Measurements from ENCODE around the gene SPRYD7. TPM values are rescaled to one million over a fixed set of nuclear protein-coding genes. Genes with fewer than 3 reads are reported as not detected.
"Not testable (repeated sequence)": the region's sequence is repeated elsewhere in the genome, so short reads cannot be mapped to it uniquely, and the experiment has no call there.

SPRYD7 gene
- total RNA-seq, 3 donors from 2014 or later (not counting 1 experiment from before 2014, with no cell fraction given), result 3.0 to 6.2 (median 4.4) TPM

DNA sequence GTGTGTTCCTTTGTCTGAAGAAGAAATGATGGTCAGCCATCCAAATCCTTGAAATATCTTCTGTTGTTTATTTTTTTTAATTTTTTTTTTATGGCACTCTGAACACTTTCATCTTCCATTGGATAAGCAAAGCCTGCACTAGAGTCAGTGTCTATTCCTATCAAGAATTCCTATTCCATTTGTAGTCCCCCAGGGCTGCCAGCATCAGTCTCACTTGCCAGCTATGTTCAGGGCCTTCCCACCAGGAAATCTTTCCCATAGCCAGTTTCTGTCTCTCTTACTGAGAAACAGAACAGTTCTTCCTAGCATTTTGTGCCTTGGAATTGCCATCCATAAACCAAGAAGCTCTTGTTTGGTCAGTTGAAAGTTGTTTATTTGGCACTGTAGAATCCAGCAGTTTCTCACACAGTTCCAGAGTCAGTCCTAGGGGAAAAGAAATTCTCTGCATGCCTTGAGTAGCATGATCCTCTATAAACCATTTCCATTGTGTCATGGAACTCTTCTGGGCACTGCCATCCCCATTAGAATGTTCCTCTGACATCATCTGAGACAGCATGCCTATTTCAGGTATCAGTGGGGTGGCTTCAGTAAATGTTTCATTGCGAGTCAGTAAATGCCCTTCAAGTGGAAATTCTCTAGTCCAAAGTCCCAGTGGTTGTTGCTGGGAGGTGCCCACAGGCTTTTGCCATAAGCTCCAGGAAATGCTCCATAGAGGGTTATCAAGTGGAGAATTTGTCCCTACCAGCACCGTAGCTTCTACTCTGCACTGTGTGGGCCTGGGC is 18.7 kb upstream of the SPRYD7 start:
- Mint-ChIP-seq H3K4me3 (no peak overlapping the region), H3K27ac (no peak overlapping the region), H3K36me3 (no peaks in the 10 kb centered on the region), H3K4me1 (no peaks in the 10 kb centered on the region), H3K9me3 (no peaks in the 10 kb centered on the region), H3K27me3 (ENCODE audit: low read depth in 2 of 2) (no peaks in the 10 kb centered on the region)
- no peaks in the 10 kb centered on the region for H3K27me3 ChIP-seq (ENCODE audit: control insufficient read depth, insufficient read depth, low read length)
- H3K36me3 ChIP-seq (ENCODE audit: control insufficient read depth, insufficient read depth, low read length), result no peaks in the 10 kb centered on the region
- TF ChIP-seq, protein P1, sequence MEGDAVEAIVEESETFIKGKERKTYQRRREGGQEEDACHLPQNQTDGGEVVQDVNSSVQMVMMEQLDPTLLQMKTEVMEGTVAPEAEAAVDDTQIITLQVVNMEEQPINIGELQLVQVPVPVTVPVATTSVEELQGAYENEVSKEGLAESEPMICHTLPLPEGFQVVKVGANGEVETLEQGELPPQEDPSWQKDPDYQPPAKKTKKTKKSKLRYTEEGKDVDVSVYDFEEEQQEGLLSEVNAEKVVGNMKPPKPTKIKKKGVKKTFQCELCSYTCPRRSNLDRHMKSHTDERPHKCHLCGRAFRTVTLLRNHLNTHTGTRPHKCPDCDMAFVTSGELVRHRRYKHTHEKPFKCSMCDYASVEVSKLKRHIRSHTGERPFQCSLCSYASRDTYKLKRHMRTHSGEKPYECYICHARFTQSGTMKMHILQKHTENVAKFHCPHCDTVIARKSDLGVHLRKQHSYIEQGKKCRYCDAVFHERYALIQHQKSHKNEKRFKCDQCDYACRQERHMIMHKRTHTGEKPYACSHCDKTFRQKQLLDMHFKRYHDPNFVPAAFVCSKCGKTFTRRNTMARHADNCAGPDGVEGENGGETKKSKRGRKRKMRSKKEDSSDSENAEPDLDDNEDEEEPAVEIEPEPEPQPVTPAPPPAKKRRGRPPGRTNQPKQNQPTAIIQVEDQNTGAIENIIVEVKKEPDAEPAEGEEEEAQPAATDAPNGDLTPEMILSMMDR (IDR thresholded peaks at IDR 0.05), result no peak
- intact Hi-C loops (cut with micrococcal nuclease), result no loop called here
- no peak for DNase-seq
- H3K27ac ChIP-seq (ENCODE audit: low read length), result no peak overlapping the region
- WGBS (ENCODE audit: insufficient coverage), result 88% methylated on average over 2 of the region's 2 CpGs
- H3K4me3 ChIP-seq (ENCODE audit: low read length), result no peak overlapping the region
- no peaks in the 10 kb centered on the region for H3K9me3 ChIP-seq (ENCODE audit: control insufficient read depth, insufficient read depth, low read length)
- no peaks in the 10 kb centered on the region for H3K4me1 ChIP-seq (ENCODE audit: control insufficient read depth, insufficient read depth, low read length)
- ATAC-seq, result no peak

DNA sequence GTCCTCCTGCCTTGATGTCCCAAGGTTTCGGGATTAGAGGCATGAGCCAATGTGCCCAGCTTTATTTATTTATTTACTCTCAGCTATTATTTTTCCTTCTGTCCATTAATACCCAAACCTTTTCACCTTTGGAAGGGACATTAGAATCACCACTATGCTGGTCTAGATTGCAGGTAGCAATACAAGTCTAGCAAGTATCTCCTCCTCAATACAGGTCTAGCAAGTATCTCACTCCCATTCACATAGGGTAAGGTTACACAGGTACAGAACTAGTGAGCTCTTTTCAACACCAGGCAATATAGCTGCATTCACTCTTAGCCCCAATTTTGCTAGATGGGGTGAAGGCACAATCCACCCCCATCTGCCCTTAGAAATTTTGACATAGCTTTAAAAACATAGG is 17.4 kb upstream of the SPRYD7 start:
- no peak overlapping the region for H3K27ac ChIP-seq (ENCODE audit: low read length)
- no peaks in the 10 kb centered on the region for H3K36me3 ChIP-seq (ENCODE audit: control insufficient read depth, insufficient read depth, low read length)
- Mint-ChIP-seq H3K36me3 (no peaks in the 10 kb centered on the region), H3K9me3 (no peaks in the 10 kb centered on the region), H3K4me3 (no peak overlapping the region), H3K27ac (no peak overlapping the region), H3K4me1 (no peaks in the 10 kb centered on the region), H3K27me3 (ENCODE audit: low read depth in 2 of 2) (no peaks in the 10 kb centered on the region)
- no peaks in the 10 kb centered on the region for H3K27me3 ChIP-seq (ENCODE audit: control insufficient read depth, insufficient read depth, low read length)
- no peaks in the 10 kb centered on the region for H3K4me1 ChIP-seq (ENCODE audit: control insufficient read depth, insufficient read depth, low read length)
- WGBS (ENCODE audit: insufficient coverage), result 100% methylated on average over 1 of the region's 1 CpG
- no peak for DNase-seq
- intact Hi-C loops (cut with micrococcal nuclease), result no loop called here
- TF ChIP-seq, protein P1 (IDR thresholded peaks at IDR 0.05), result no peak
- H3K4me3 ChIP-seq (ENCODE audit: low read length), result no peak overlapping the region
- ATAC-seq, result no peak
- no peaks in the 10 kb centered on the region for H3K9me3 ChIP-seq (ENCODE audit: control insufficient read depth, insufficient read depth, low read length)

- DNase-seq (no peak), ATAC-seq (no peak)
- no peak overlapping the region for H3K27ac Mint-ChIP-seq
- Histone ChIP-seq H3K9me3 (ENCODE audit: control insufficient read depth, insufficient read depth, low read length) (no peaks in the 10 kb centered on the region), H3K27ac (ENCODE audit: low read length) (no peak overlapping the region), H3K36me3 (ENCODE audit: control insufficient read depth, insufficient read depth, low read length) (no peaks in the 10 kb centered on the region), H3K4me1 (ENCODE audit: control insufficient read depth, insufficient read depth, low read length) (no peaks in the 10 kb centered on the region), H3K4me3 (ENCODE audit: low read length) (no peak overlapping the region), H3K27me3 (ENCODE audit: control insufficient read depth, insufficient read depth, low read length) (no peaks in the 10 kb centered on the region)
- TF ChIP-seq, protein P1 (IDR thresholded peaks at IDR 0.05), result no peak
- no peaks in the 10 kb centered on the region for H3K27me3 Mint-ChIP-seq (ENCODE audit: low read depth in 2 of 2)
- intact Hi-C loops (cut with micrococcal nuclease), result no loop called here
- no peaks in the 10 kb centered on the region for H3K9me3 Mint-ChIP-seq
- H3K36me3 Mint-ChIP-seq, result no peaks in the 10 kb centered on the region
- no peaks in the 10 kb centered on the region for H3K4me1 Mint-ChIP-seq
- H3K4me3 Mint-ChIP-seq, result no peak overlapping the region
- WGBS (ENCODE audit: insufficient coverage), result 94% methylated on average over 3 of the region's 7 CpGs
These were observed 15.8 kb upstream of the SPRYD7 start for GRCh38 chr13:49951754-49952535.

DNA sequence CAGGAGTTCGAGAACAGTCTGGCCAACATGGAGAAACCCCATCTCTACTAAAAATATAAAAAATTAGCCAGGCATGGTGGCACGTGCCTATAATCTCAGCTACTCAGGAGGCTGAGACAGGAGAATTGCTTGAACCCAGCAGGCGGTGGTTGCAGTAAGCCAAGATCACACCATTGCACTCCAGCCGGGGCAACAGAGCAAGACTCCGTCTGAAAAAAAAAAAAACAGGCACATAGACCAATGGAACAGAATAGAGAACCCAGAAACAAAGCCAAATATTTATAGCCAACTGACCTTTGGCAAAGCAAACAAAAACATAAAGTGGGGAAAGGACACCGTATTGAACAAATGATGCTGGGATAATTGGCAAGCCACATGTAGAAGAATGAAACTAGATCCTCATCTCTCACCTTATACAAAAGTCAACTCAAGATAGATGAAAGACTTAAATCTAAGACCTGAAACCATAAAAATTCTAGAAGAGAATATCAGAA is 12.7 kb upstream of the SPRYD7 start:
- H3K4me3 ChIP-seq (ENCODE audit: low read length); H3K27ac Mint-ChIP-seq; H3K36me3 ChIP-seq (ENCODE audit: control insufficient read depth, insufficient read depth, low read length); intact Hi-C loops (cut with micrococcal nuclease); H3K4me1 Mint-ChIP-seq; H3K4me3 Mint-ChIP-seq; H3K4me1 ChIP-seq (ENCODE audit: control insufficient read depth, insufficient read depth, low read length); H3K27me3 Mint-ChIP-seq (ENCODE audit: low read depth in 2 of 2); H3K9me3 ChIP-seq (ENCODE audit: control insufficient read depth, insufficient read depth, low read length); DNase-seq; H3K27me3 ChIP-seq (ENCODE audit: control insufficient read depth, insufficient read depth, low read length); H3K36me3 Mint-ChIP-seq; H3K27ac ChIP-seq (ENCODE audit: low read length); ATAC-seq; H3K9me3 Mint-ChIP-seq: not testable (repeated sequence)
- WGBS (ENCODE audit: insufficient coverage), result 96% methylated on average over 5 of the region's 6 CpGs

Data from natural killer cell (primary cell).